ENCODE measurements around the gene DTX4. TPM values are rescaled to one million over a fixed set of nuclear protein-coding genes. Genes with fewer than 3 reads are reported as not detected.

The DTX4 gene
- 9.0 and 16.1 TPM in 2 replicates for total RNA-seq

DNA sequence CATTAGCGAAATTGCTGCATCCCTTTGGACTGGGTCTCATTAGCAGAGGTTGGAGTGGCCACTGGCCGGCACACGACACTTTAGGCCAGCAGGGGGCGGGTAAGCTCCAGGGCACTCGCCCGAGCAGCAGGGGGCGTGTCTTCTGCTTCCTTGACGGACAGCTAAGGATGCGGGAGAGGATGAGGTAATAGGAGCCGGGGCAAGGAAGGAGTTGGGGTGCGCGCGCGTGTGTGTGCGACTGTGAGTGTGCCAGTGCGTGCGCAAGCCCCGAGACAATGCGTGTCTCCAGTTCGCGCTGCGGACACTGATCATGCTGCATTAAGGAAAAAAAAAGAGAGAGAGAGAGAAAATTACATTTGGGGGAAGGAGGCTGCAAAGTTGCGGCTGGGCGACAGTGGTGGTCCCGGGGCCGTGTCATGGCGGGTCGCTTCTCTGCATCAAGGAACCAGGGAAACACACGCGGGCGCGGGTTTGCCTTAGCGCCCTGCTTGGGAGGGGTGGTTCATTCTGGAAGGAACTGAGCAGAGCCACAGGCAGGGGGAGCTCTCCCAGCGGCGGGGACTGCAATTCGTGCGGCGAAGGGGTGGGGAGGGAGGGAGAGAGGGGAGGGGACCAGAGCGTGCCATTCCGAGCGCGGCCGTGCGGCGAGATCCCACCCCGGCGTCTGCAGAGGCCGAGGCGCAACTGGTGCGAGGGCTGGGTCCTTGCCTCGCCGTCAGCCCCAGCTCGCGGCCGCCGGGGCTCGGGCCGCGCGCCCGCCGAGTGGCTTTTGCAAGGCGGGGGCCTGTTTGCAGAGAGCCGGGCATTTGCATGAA, at the start of gene DTX4:
Gene DTX4, plus strand, starts transcription at position 625 of the 815 bp plus-strand sequence. CDS start 464 bp downstream, outside the sequence.

DNA sequence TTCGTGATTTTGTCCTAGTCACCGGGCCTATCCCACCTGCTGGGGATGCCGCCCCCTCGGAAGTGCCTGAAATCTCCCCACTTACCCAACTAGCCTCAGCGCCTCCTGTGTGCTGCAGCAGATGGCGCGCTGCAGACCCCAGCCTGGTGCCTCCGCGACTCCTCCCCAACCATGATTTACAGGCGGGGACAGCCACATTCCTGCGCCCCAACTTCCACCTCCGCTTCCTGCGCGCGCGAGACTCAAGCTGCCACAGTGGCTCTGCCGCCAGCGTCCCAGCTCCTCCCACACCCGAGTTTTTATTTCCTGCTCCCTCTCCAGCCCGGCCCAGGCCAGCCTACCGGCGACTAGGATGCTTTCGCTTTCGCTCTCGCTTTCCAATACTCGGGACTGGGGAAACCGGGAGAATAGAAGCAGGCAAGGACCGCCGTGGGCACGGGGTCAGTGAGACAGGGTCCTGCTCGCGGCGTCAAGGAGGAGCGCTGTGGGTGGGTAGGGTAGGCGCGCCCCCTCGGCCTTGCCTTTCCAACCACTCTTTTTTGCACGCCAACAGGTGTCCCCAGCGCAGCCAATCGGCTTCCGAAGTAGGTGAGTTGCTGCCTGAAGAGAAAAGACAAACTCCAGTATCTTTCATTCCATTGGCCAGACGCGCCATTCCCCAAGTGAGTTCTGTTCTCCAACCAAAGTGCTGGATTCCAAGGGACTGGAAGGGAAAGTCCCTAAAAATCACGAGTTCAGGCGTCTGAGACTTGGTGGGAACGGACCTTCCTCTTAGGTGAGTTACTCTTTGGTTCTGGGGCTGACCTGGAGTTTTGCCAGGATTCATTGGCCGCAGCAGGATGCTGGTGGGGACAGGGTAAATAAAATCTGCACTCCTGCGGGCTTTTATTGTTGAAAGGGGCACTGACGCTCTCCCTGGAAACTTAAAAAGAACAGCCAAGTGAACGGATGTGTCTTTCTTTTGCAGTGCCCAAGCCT, 29.1 kb upstream of the DTX4 start, which contains the start of gene FAM111A:
Gene FAM111A, plus strand, starts transcription at position 327 of the 978 bp plus-strand sequence. CDS start 6,017 bp downstream, outside the sequence.

GRCh38 chr11:59212744-59213631, 41.1 kb downstream of the DTX4 start, which contains the start of gene MPEG1:
TSS of gene MPEG1 (minus strand) at chr11:59212927. CDS start at chr11:59212865, 62 bp downstream.

Small RNA genes within 50 kb of the gene (small RNA-seq; reads per million reads assigned to genes)
- not detected for gene RN7SL42P

Other genes with a start within 250 kb of the DTX4 start
- gene GLYATL1, start 232.6 kb upstream of the DTX4 start, total RNA-seq = 0.76 TPM in 1 of 2 replicates, not detected in the other
- gene GLYATL1B, start 85.8 kb upstream of the DTX4 start, total RNA-seq = not detected in 2 replicates
- 2.2 and 5.9 TPM in 2 replicates for gene FAM111B, start 64.9 kb upstream of the DTX4 start, total RNA-seq
- gene FAM111A, start 29.3 kb upstream of the DTX4 start, total RNA-seq = 22.8 and 28.3 TPM in 2 replicates
- gene MPEG1, start 40.8 kb downstream of the DTX4 start, total RNA-seq = not detected in 2 replicates
- gene OR5AN1, start 186.8 kb downstream of the DTX4 start, total RNA-seq = under 0.01 TPM in 1 of 2 replicates, not detected in the other